HepG2 (cell line): Measurements from ENCODE around the gene BCL2L13. TPM values are rescaled to one million over a fixed set of nuclear protein-coding genes. Genes with fewer than 3 reads are reported as not detected.

ENCODE experiments used
- FUBP1 ChIP-seq: sonication (generic); formaldehyde crosslinking; IDR thresholded peaks from 2 replicates; pipeline ENCODE4 v1.5.1; 2020; ENCODE audit warnings: missing genetic modification reagents, mild to moderate bottlenecking, borderline replicate concordance
- HES4 ChIP-seq: sonication (generic); formaldehyde crosslinking; IDR thresholded peaks from 2 replicates; pipeline ENCODE4 v1.9.0; 2021; ENCODE audit warnings: mild to moderate bottlenecking, missing genetic modification reagents, borderline replicate concordance
- HNRNPH1 ChIP-seq: fragments of 200-400 bp; formaldehyde crosslinking; optimal IDR thresholded peaks from 2 replicates; pipeline ENCODE3; 2017; ENCODE audit warnings: mild to moderate bottlenecking, low read depth, low read length
- HOXA5 ChIP-seq: sonication (generic); formaldehyde crosslinking; IDR thresholded peaks from 2 replicates; pipeline ENCODE4 v1.4.0; 2020; ENCODE audit warnings: missing genetic modification reagents
- PHB2 ChIP-seq: fragments of 450-650 bp; IDR thresholded peaks from 2 replicates; pipeline ENCODE4 v1.6.1; 2018; ENCODE audit not compliant: partially characterized antibody
- RAD51 ChIP-seq: fragments of 450-650 bp; IDR thresholded peaks from 2 replicates; pipeline ENCODE4 v1.6.1; 2016; ENCODE audit warnings: borderline replicate concordance
- RXRB ChIP-seq: IDR thresholded peaks from 2 replicates; pipeline ENCODE4 v1.6.1; 2016; ENCODE audit warnings: borderline replicate concordance, missing genetic modification reagents, missing compliant biosample characterization
- SIN3A ChIP-seq: IDR thresholded peaks from 2 replicates; pipeline ENCODE4 v1.6.1; 2011; ENCODE audit warnings: low read depth, mild to moderate bottlenecking, control low read depth, low read length, borderline replicate concordance
- SOX5 ChIP-seq: IDR thresholded peaks from 2 replicates; pipeline ENCODE4 v1.6.1; 2016; ENCODE audit warnings: borderline replicate concordance
- ZMAT3 ChIP-seq: sonication (generic); formaldehyde crosslinking; conservative IDR thresholded peaks from 2 replicates; pipeline ENCODE4 v1.7.0; 2021; ENCODE audit warnings: missing genetic modification reagents
- ZNF207 ChIP-seq: fragments of 450-650 bp; IDR thresholded peaks from 2 replicates; pipeline ENCODE4 v1.6.1; 2016; ENCODE audit warnings: antibody characterized with exemption, borderline replicate concordance
- ZNF333 ChIP-seq: sonication (generic); formaldehyde crosslinking; IDR thresholded peaks from 2 replicates; pipeline ENCODE4 v1.4.0; 2020; ENCODE audit warnings: mild to moderate bottlenecking, missing genetic modification reagents, borderline replicate concordance
- ZNF567 ChIP-seq: sonication (generic); formaldehyde crosslinking; IDR thresholded peaks from 2 replicates; pipeline ENCODE4 v1.8.1; 2023; ENCODE audit warnings: mild to moderate bottlenecking, missing genetic modification reagents, borderline replicate concordance
- ZNF761 ChIP-seq: sonication (generic); formaldehyde crosslinking; conservative IDR thresholded peaks from 2 replicates; pipeline ENCODE4 v1.4.0; 2020; ENCODE audit warnings: mild to moderate bottlenecking, missing genetic modification reagents
- polyA plus RNA-seq, 8 experiments: library from polyadenylated mRNA; depleted of rRNA in 3 of 8; stranded (reverse) in 7 of 8; unstranded in 1 of 8; fragments of >200 nt; fragmentation: Illumina TruSeq in 4 of 8; extraction: Trizol in 4 of 8; gene quantifications; 2 replicates each; pipeline versions ENCODE4 v1.2.1 to v1.2.3, GENCODE V29; 2011 to 2016; ENCODE audit warnings: low read depth in 4 of 8, missing spikeins in 1 of 8, mixed read lengths in 1 of 8; ENCODE audit not compliant: insufficient read depth in 1 of 8
- total RNA-seq, 5 experiments: library from RNA; depleted of rRNA; stranded (reverse); fragments of >200 nt; fragmentation: Illumina TruSeq; extraction: Trizol; gene quantifications; 2 replicates each; pipeline ENCODE4 v1.2.3, GENCODE V29; 2016; ENCODE audit warnings: low read depth in 1 of 5
- TF ChIP-seq, protein P1 (sequence below): sonication (generic); formaldehyde crosslinking; IDR thresholded peaks from 2 replicates; pipeline ENCODE4 v1.5.0; 2020; ENCODE audit warnings: missing genetic modification reagents, mild to moderate bottlenecking, borderline replicate concordance
- TF ChIP-seq, protein P2 (sequence below): sonication (generic); formaldehyde crosslinking; IDR thresholded peaks from 2 replicates; pipeline ENCODE4 v1.4.0; 2020; ENCODE audit warnings: missing genetic modification reagents

The BCL2L13 gene
- total and polyA plus RNA-seq, 2 of the 13 experiments (the other 11 are each of a cell fraction or from before 2014, with no cell fraction given): 13.5 to 14.6 TPM

GRCh38 chr22:17628406-17629172 lies 10.0 kb upstream of the BCL2L13 start, which contains the start of gene ATP6V1E1 (continued):
- TF ChIP-seq ZMAT3 (CRISPR knock-in tag) (peak; percentile 67; the same call in 1 of the 2 replicates), ZNF207 (no peak), ZNF333 (CRISPR knock-in tag) (peak; percentile 70; the same call in 1 of the 2 replicates), PHB2 (no peak), SIN3A (peak; percentile 75; the same call in 1 of the 2 replicates), SOX5 (CRISPR knock-in tag) (no peak), HES4 (CRISPR knock-in tag) (0 out of 2 replicates have a peak, but pooled peaks have one; percentile 44), RXRB (CRISPR knock-in tag) (no peak), ZNF761 (CRISPR knock-in tag) (no peak), FUBP1 (no peak), HNRNPH1 (no peak), RAD51 (peak; percentile 85), ZNF567 (CRISPR knock-in tag) (no peak), HOXA5 (CRISPR knock-in tag) (peak; percentile 69)
- TF ChIP-seq, protein P1, sequence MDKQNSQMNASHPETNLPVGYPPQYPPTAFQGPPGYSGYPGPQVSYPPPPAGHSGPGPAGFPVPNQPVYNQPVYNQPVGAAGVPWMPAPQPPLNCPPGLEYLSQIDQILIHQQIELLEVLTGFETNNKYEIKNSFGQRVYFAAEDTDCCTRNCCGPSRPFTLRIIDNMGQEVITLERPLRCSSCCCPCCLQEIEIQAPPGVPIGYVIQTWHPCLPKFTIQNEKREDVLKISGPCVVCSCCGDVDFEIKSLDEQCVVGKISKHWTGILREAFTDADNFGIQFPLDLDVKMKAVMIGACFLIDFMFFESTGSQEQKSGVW (CRISPR knock-in tag): no peak
- TF ChIP-seq, protein P2, sequence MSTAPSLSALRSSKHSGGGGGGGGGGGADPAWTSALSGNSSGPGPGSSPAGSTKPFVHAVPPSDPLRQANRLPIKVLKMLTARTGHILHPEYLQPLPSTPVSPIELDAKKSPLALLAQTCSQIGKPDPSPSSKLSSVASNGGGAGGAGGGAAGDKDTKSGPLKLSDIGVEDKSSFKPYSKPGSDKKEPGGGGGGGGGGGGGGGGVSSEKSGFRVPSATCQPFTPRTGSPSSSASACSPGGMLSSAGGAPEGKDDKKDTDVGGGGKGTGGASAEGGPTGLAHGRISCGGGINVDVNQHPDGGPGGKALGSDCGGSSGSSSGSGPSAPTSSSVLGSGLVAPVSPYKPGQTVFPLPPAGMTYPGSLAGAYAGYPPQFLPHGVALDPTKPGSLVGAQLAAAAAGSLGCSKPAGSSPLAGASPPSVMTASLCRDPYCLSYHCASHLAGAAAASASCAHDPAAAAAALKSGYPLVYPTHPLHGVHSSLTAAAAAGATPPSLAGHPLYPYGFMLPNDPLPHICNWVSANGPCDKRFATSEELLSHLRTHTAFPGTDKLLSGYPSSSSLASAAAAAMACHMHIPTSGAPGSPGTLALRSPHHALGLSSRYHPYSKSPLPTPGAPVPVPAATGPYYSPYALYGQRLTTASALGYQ (CRISPR knock-in tag): 0 out of 2 replicates have a peak, but pooled peaks have one; percentile 18
